Measurements from ENCODE around the gene ING5. TPM values are rescaled to one million over a fixed set of nuclear protein-coding genes. Genes with fewer than 3 reads are reported as not detected.

ING5 gene
- total RNA-seq, 2 experiments from 2014 or later, result 51.2 to 51.3 TPM

- Histone ChIP-seq H3K27me3 (ENCODE audit: control insufficient read depth in 1 of 2, insufficient read depth in 2 of 2, low read length in 2 of 2) (no peaks in the 10 kb centered on the region), H3K4me3 (ENCODE audit: low read length) (no peak overlapping the region), H3K36me3 (ENCODE audit: insufficient read depth, low read length) (peaks cover 39% of the 10 kb centered on the region), H3K4me1 (ENCODE audit: insufficient read depth, low read length) (no peaks in the 10 kb centered on the region), H3K9me3 (ENCODE audit: control insufficient read depth in 1 of 2, insufficient read depth in 1 of 2, low read length in 2 of 2) (no peaks in the 10 kb centered on the region), H3K27ac (ENCODE audit: low read depth in 1 of 2, low read length in 2 of 2) (no peak overlapping the region)
- H3K27ac Mint-ChIP-seq, result no peak overlapping the region
- TF ChIP-seq, protein P1, sequence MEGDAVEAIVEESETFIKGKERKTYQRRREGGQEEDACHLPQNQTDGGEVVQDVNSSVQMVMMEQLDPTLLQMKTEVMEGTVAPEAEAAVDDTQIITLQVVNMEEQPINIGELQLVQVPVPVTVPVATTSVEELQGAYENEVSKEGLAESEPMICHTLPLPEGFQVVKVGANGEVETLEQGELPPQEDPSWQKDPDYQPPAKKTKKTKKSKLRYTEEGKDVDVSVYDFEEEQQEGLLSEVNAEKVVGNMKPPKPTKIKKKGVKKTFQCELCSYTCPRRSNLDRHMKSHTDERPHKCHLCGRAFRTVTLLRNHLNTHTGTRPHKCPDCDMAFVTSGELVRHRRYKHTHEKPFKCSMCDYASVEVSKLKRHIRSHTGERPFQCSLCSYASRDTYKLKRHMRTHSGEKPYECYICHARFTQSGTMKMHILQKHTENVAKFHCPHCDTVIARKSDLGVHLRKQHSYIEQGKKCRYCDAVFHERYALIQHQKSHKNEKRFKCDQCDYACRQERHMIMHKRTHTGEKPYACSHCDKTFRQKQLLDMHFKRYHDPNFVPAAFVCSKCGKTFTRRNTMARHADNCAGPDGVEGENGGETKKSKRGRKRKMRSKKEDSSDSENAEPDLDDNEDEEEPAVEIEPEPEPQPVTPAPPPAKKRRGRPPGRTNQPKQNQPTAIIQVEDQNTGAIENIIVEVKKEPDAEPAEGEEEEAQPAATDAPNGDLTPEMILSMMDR (IDR thresholded peaks at IDR 0.05), result no peak
- H3K36me3 Mint-ChIP-seq (ENCODE audit: low read depth), result peaks cover 46% of the 10 kb centered on the region
- no peak overlapping the region for H3K4me3 Mint-ChIP-seq
- ChIA-PET POLR2A (interaction anchor here (0.6 kb wide), 1 partner anchor 13 kb away, joined by 3 read pairs; no protein-coding TSS in a partner anchor), CTCF (no interaction called here)
- intact Hi-C loops (cut with DNase I, micrococcal nuclease), result no loop called here
- DNase-seq, result no peak
- no peaks in the 10 kb centered on the region for H3K27me3 Mint-ChIP-seq
- no peak for ATAC-seq (ENCODE audit: poor library complexity)
- peaks cover 5% of the 10 kb centered on the region for H3K4me1 Mint-ChIP-seq (ENCODE audit: low read depth)
- no peaks in the 10 kb centered on the region for H3K9me3 Mint-ChIP-seq
Measured at GRCh38 chr2:241675885-241676284, 26.0 kb upstream of the ING5 start.

DNA sequence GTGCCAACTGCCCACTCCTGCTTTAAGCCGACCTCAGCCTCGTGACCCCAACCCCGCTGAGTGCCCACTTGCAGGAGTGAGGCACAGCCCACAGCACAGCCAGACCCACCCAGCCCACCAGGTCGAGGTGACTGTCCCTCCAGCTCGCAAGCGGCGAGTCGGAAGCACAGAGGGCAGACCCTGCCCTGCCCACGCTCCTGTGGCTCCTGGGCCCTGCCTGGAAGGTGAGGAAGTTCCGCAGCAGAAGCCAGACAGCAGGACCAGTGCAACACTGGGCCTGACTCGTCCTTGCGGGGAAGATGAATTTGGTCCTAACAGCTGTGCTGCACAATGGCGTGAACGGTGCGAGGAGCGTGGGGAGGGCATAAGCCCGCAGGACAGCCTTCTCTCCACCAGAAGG, 25.2 kb upstream of the ING5 start:
- Histone ChIP-seq H3K4me1 (ENCODE audit: insufficient read depth, low read length) (no peaks in the 10 kb centered on the region), H3K27ac (ENCODE audit: low read depth in 1 of 2, low read length in 2 of 2) (no peak overlapping the region), H3K4me3 (ENCODE audit: low read length) (no peak overlapping the region), H3K36me3 (ENCODE audit: insufficient read depth, low read length) (peaks cover 40% of the 10 kb centered on the region), H3K9me3 (ENCODE audit: control insufficient read depth in 1 of 2, insufficient read depth in 1 of 2, low read length in 2 of 2) (no peaks in the 10 kb centered on the region), H3K27me3 (ENCODE audit: control insufficient read depth in 1 of 2, insufficient read depth in 2 of 2, low read length in 2 of 2) (no peaks in the 10 kb centered on the region)
- DNase-seq, result no peak
- TF ChIP-seq, protein P1 (IDR thresholded peaks at IDR 0.05), result no peak
- no peak overlapping the region for H3K4me3 Mint-ChIP-seq
- ATAC-seq (ENCODE audit: poor library complexity), result no peak
- no peak overlapping the region for H3K27ac Mint-ChIP-seq
- H3K9me3 Mint-ChIP-seq, result no peaks in the 10 kb centered on the region
- POLR2A ChIA-PET, result interaction anchor here (1.3 kb wide), 1 partner anchor 10 kb away, joined by 4 read pairs; the partner anchor contains the start of gene DTYMK
- CTCF ChIA-PET, result no interaction called here
- no peaks in the 10 kb centered on the region for H3K27me3 Mint-ChIP-seq
- H3K4me1 Mint-ChIP-seq (ENCODE audit: low read depth), result peaks cover 5% of the 10 kb centered on the region
- intact Hi-C loops (cut with DNase I, micrococcal nuclease), result no loop called here
- H3K36me3 Mint-ChIP-seq (ENCODE audit: low read depth), result peaks cover 44% of the 10 kb centered on the region

- intact Hi-C loops (cut with DNase I, micrococcal nuclease), result no loop called here
- no peaks in the 10 kb centered on the region for H3K9me3 ChIP-seq (ENCODE audit: control insufficient read depth in 1 of 2, insufficient read depth in 1 of 2, low read length in 2 of 2)
- no peaks in the 10 kb centered on the region for H3K27me3 ChIP-seq (ENCODE audit: control insufficient read depth in 1 of 2, insufficient read depth in 2 of 2, low read length in 2 of 2)
- TF ChIP-seq, protein P1 (IDR thresholded peaks at IDR 0.05), result no peak
- Mint-ChIP-seq H3K27ac (no peak overlapping the region), H3K9me3 (no peaks in the 10 kb centered on the region), H3K27me3 (no peaks in the 10 kb centered on the region), H3K4me1 (ENCODE audit: low read depth) (peaks cover 5% of the 10 kb centered on the region), H3K36me3 (ENCODE audit: low read depth) (peaks cover 49% of the 10 kb centered on the region), H3K4me3 (no peak overlapping the region)
- H3K36me3 ChIP-seq (ENCODE audit: insufficient read depth, low read length), result peaks cover 38% of the 10 kb centered on the region
- no peak for ATAC-seq (ENCODE audit: poor library complexity)
- no peak overlapping the region for H3K4me3 ChIP-seq (ENCODE audit: low read length)
- no peak overlapping the region for H3K27ac ChIP-seq (ENCODE audit: low read depth in 1 of 2, low read length in 2 of 2)
- CTCF ChIA-PET, result no interaction called here
- H3K4me1 ChIP-seq (ENCODE audit: insufficient read depth, low read length), result no peaks in the 10 kb centered on the region
- no peak for DNase-seq
- POLR2A ChIA-PET, result interaction anchor here (1.3 kb wide), 1 partner anchor 9 kb away, joined by 4 read pairs; the partner anchor contains the start of gene DTYMK
Measured at GRCh38 chr2:241677392-241677791, 24.4 kb upstream of the ING5 start.

All from CD4-positive, alpha-beta T cell (primary cell).